Testis (tissue), 3 donors: ENCODE results near the gene CDYL. TPM values are rescaled to one million over a fixed set of nuclear protein-coding genes. Genes with fewer than 3 reads are reported as not detected.

Experiments
- DNase-seq: peaks from one replicate; pipeline ENCODE4 v3.0.0-alpha.2; 2019
- H3K27ac ChIP-seq, 2 donors: fragments of 200-600 bp; sonication (generic); one replicate each; pipeline ENCODE4 v1.5.1; 2019
- H3K27me3 ChIP-seq: fragments of 200-600 bp; sonication (generic); one replicate; pipeline ENCODE4 v1.5.1; 2019
- H3K36me3 ChIP-seq: fragments of 200-600 bp; sonication (generic); one replicate; pipeline ENCODE4 v1.5.1; 2017; ENCODE audit warnings: low read depth; ENCODE audit errors: missing control alignments
- H3K4me1 ChIP-seq: fragments of 200-600 bp; sonication (generic); one replicate; pipeline ENCODE4 v1.5.1; 2019
- H3K4me3 ChIP-seq, 2 donors: fragments of 200-600 bp; sonication (generic); one replicate each; pipeline ENCODE4 v1.5.1; 2017 to 2019
- H3K9me3 ChIP-seq: fragments of 200-600 bp; sonication (generic); one replicate; pipeline ENCODE4 v1.5.1; 2017
- CTCF ChIP-seq, 3 experiments: fragments of 450-650 bp in 2 of 3; fragments of 200-600 bp in 1 of 3; sonication (generic) in 1 of 3; IDR thresholded peaks; one replicate each; pipeline ENCODE4 v1.5.1; 2016 to 2019; ENCODE audit warnings: antibody characterized with exemption in 3 of 3, mild to moderate bottlenecking in 2 of 3, moderate library complexity in 1 of 3
- POLR2A ChIP-seq: fragments of 450-650 bp; IDR thresholded peaks from one replicate; pipeline ENCODE4 v1.6.1; 2017; ENCODE audit warnings: antibody characterized with exemption, mild to moderate bottlenecking, moderate library complexity
- WGBS, 2 donors: methylation state at CpG; one replicate each; pipeline ENCODE4 v1.1.5; 2018; 5-methylcytosine and 5-hydroxymethylcytosine counted together
- intact Hi-C: fragments of 100-400 bp; cut with DNase I; formaldehyde crosslinking; loops from one replicate; pipeline ENCODE4 v1.15.1; 2023; ENCODE audit warnings: low total_unique reads
- polyA plus RNA-seq: library from polyadenylated mRNA; stranded (reverse); fragments of 350-450 nt; fragmentation: Illumina TruSeq; extraction: RNeasy Lipid Tissue Mini Kit (QIAGEN cat#74804); gene quantifications from one replicate; pipeline ENCODE4 v1.2.3, GENCODE V29; 2014; ENCODE audit warnings: low read depth, low replicate concordance; ENCODE audit not compliant: insufficient read depth
- total RNA-seq, 2 donors: library from RNA; depleted of rRNA; stranded (reverse); fragments of >200 nt; gene quantifications; one replicate each; pipeline ENCODE4 v1.2.3, GENCODE V29; 2016

CDYL gene
- total and polyA plus RNA-seq, 3 donors from 2014 or later: 26.8 to 72.8 (median 46.3) TPM

DNA sequence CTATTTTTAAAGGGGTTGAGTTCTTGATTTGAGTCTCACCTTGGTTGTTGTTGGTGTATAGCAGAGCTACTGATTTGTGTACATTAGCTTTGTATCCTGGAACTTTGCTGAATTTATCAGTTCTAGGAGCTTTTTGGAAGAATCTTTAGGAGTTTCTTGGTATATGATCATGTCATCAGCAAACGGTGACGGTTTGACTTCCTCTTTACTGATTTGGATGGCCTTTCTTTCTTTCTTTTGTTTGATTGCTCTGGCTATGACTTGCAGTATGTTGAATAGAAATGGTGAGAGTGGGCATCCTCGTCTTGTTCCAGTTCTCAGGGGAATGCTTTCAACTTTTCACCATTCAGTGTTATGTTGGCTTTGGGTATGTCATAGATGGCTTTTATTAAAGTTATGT lies 64.0 kb downstream of the CDYL start:
- no peak overlapping the region for H3K4me3 ChIP-seq
- H3K9me3 ChIP-seq: no peaks in the 10 kb centered on the region

DNA sequence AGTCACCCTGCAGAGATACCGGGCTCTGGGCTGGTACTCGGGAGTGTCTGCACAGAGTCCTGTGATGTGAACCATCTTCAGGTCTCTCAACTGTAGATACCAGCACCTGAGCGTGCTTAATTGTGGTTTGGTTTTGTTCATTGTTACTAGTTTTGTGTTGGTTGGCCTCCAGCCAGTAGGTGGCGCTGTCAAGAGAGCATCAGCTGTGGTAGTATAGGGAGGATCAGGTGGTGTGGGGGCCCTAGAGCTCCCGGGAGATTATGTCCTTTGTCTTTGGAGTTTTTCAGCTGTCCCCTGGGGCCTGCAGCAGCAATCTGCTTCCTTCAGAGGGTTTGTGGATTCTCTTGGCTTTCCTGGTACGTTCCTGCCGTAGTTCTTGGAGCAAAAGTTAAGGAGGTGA lies 67.9 kb downstream of the CDYL start:
- intact Hi-C loops: no loop called here
- Histone ChIP-seq H3K27me3 (no peaks in the 10 kb centered on the region), H3K36me3 (no peaks in the 10 kb centered on the region), H3K9me3 (no peaks in the 10 kb centered on the region), H3K4me1 (no peaks in the 10 kb centered on the region), H3K27ac (no peak overlapping the region), H3K4me3 (peak overlapping the region in 1 of 2 donors; percentile 4)
- TF ChIP-seq CTCF (IDR thresholded peaks at IDR 0.05) (peak in 2 of 3 experiments; percentile 13 to 41), POLR2A (no peak)
- DNase-seq: peak; percentile 74
- 73 to 76% methylated on average over 7 of the region's 7 CpGs for whole genome bisulfite sequencing, 2 donors

More for the DNA sequence above, 64.0 kb downstream of the CDYL start:
- TF ChIP-seq POLR2A: no peak
- TF ChIP-seq CTCF (IDR thresholded peaks at IDR 0.05): no peak
- intact Hi-C loops: no loop called here
- no peak overlapping the region for H3K27ac ChIP-seq
- H3K36me3 ChIP-seq: no peaks in the 10 kb centered on the region
- no peaks in the 10 kb centered on the region for H3K27me3 ChIP-seq
- WGBS, 2 donors: 90 to 94% methylated on average over 3 of the region's 3 CpGs
- DNase-seq: no peak
- H3K4me1 ChIP-seq: no peaks in the 10 kb centered on the region

DNA sequence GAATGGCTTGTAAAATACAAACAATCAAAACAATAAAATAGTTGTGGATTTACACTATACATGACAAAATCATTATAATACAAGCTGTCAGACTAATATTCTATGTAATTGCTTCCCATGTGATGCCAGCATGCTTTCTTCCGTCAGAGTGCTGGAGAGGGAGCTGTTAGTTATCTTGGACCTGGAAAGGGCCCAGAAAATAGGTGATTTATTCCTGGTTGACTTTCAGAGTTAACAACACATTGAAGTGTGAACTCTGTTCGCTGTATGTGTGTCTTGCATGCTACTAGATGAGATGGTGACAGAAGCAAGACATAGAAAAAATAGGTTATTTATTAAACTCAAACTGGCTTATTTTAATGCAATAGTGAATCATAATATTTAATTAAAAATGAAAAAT lies 70.2 kb downstream of the CDYL start:
- WGBS, 2 donors: 92 to 93% methylated on average over 2 of the region's 2 CpGs
- no peaks in the 10 kb centered on the region for H3K36me3 ChIP-seq
- intact Hi-C loops: no loop called here
- no peaks in the 10 kb centered on the region for H3K4me1 ChIP-seq
- no peak overlapping the region for H3K27ac ChIP-seq
- DNase-seq: no peak
- H3K4me3 ChIP-seq: no peak overlapping the region
- H3K9me3 ChIP-seq: no peaks in the 10 kb centered on the region
- TF ChIP-seq POLR2A (no peak), CTCF (IDR thresholded peaks at IDR 0.05) (no peak)
- H3K27me3 ChIP-seq: no peaks in the 10 kb centered on the region

- TF ChIP-seq POLR2A: no peak
- no peak for TF ChIP-seq CTCF (IDR thresholded peaks at IDR 0.05)
- WGBS, 2 donors: 61 to 72% methylated on average over 7 of the region's 7 CpGs
- Histone ChIP-seq H3K4me3 (no peak overlapping the region), H3K9me3 (no peaks in the 10 kb centered on the region), H3K27ac (no peak overlapping the region), H3K36me3 (no peaks in the 10 kb centered on the region), H3K27me3 (no peaks in the 10 kb centered on the region), H3K4me1 (no peaks in the 10 kb centered on the region)
- intact Hi-C loops: no loop called here
- DNase-seq: no peak
Observed at GRCh38 chr6:4848382-4849068, 72.3 kb downstream of the CDYL start.
